Measurements from ENCODE around the gene PCYT1A.

The PCYT1A gene

GRCh38 chr3:196180346-196180745 is 107.2 kb downstream of the PCYT1A start:
- no peak overlapping the region for H3K4me3 ChIP-seq (ENCODE audit: control insufficient read depth, low read depth, low read length)
- TF ChIP-seq, protein P1, sequence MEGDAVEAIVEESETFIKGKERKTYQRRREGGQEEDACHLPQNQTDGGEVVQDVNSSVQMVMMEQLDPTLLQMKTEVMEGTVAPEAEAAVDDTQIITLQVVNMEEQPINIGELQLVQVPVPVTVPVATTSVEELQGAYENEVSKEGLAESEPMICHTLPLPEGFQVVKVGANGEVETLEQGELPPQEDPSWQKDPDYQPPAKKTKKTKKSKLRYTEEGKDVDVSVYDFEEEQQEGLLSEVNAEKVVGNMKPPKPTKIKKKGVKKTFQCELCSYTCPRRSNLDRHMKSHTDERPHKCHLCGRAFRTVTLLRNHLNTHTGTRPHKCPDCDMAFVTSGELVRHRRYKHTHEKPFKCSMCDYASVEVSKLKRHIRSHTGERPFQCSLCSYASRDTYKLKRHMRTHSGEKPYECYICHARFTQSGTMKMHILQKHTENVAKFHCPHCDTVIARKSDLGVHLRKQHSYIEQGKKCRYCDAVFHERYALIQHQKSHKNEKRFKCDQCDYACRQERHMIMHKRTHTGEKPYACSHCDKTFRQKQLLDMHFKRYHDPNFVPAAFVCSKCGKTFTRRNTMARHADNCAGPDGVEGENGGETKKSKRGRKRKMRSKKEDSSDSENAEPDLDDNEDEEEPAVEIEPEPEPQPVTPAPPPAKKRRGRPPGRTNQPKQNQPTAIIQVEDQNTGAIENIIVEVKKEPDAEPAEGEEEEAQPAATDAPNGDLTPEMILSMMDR (conservative IDR thresholded peaks at IDR 0.05; ENCODE audit: control insufficient read depth, insufficient read depth, low read depth, low read length), result no peak
- DNase-seq (ENCODE audit: low read depth), result no peak

All from fibroblast of mammary gland (primary cell).